GM19328 (cell line): ENCODE measurements around the gene PLAAT5.

Experiments used
- ATAC-seq: cut with Tn5 transposase; IDR thresholded peaks from one replicate; pipeline ENCODE4 v1.9.1; 2021; ENCODE audit warnings: mild to moderate bottlenecking, moderate library complexity; ENCODE audit not compliant: unreplicated experiment

The PLAAT5 gene

GRCh38 chr11:63516109-63516508 lies 25.1 kb upstream of the PLAAT5 start:
- ATAC-seq = no peak

DNA sequence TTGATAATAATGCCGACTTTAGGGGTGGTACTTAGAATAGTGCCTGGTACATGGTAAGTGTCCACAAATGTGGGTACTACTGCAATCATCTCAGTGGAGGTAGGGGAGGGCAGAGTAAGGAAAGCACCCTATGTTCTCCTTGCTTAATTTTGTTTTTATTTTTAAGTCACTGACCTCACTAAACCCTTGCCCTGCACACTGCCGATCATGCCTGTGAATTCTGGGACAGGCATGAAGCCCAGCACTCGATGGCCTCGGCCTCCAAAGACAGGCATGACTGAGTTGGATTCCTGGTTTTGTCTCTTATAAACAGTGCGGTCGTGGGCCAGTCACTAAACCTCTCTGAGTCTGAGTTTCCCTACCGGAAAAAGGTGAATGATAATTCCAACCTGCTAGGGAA lies 21.8 kb upstream of the PLAAT5 start:
- no peak for ATAC-seq

DNA sequence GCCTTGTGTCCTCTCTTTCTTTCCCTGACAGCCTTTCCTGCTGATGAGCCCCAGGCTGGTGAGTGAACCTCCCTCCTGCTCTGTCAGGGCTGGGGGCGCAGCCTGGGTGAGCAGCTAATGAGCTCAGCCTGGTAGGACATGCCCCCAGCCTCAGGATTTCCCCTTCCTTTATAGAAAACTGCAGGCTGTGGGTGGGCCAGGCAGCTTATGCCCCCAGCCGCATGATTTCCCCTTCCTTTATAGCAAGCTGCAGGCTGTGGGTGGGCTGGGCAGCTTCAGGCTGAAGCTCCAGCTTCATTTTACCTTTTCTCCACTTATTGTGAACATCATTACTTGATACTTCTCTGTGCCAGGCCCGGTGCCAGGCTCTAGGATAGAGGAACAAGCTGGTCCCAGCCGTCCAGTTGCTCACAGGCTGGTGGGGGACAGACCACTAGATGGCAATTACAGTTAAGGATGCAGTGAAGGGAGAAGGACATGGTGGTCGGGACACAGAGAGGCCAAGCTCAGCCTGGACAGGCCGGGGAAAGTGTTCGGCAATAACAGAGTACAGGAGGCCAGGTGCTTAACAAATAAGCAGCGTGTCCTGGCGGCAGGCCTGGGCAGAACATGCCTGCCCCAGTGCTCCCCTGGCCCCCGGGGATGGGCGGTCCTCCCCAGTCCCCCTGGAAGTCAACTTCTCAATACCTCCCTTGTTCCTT lies 20.2 kb upstream of the PLAAT5 start:
- no peak for ATAC-seq

GRCh38 chr11:63510360-63511047 lies 19.5 kb upstream of the PLAAT5 start:
- ATAC-seq = no peak

DNA sequence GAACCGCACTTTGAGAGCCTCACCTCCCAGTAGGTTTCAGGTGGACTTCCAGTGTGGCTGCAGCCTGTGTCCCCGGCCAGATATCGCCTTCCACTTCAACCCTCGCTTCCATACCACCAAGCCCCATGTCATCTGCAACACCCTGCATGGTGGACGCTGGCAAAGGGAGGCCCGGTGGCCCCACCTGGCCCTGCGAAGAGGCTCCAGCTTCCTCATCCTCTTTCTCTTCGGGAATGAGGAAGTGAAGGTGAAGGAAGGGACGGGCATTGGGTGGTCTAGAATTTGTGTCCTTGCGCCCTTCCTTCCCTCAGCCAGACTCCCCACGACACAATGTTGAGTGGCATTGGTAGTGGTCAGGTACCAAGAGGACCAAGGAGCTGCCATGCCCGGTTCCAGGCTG lies 17.8 kb upstream of the PLAAT5 start:
- no peak for ATAC-seq

- ATAC-seq = no peak
Measured at GRCh38 chr11:63508009-63508408, 17.0 kb upstream of the PLAAT5 start.

- ATAC-seq = no peak
Measured at GRCh38 chr11:63507511-63507910, 16.5 kb upstream of the PLAAT5 start.

DNA sequence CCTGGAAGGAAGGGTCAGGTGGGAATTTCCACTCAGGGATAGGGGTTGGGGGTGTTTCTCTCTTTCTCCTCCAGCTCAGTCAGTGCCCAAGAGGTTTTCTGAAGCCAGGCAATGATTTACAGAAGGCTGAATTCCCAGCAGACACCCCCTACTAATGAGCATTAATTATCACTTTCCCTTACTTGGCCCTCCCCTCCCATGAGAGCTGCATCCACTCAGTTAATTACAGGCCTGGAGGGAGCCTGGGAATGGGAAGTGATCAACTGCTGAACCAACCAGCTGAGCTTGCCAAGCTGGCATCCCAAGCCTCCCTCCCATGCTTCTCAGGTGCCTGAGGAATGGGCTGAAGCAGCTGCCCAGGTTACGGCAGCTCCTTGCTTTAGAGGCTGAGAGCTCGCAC lies 15.9 kb upstream of the PLAAT5 start:
- ATAC-seq = no peak

DNA sequence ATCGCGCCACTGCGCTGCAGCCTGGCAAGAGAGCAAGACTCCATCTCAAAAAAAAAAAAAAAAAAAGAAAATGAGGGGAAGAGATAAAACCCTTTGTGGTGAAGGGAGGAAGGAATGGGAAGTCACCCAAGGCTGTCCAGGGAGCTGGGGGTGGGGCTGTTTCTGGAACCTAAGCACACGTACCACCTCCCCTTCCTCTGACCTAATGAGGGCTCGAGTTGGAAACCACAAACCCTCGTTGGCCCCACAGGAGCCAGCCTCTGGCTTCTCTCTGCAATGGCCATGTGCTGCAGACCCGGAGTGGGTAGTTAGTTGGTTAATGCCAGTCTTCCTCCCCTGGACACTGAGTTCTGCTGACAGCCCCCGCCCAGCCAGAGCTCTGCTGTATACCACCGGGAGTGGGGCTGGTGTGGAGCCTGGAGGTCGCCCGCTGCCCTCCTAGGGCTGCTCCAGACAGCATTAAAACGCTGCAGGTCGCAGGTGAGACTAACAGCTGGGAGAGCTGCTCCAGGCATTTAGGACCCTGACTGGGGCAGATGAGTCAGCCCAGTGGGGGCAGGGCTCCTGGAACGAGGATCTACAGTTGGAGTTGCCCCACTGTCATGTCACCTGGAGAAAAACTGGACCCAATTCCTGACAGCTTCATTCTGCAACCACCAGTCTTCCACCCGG lies 15.0 kb upstream of the PLAAT5 start, which contains the start of gene LGALS12:
Gene LGALS12, plus strand, starts transcription at position 228 of the 672 bp plus-strand sequence. Its CDS starts 375 bp downstream, at position 603.
- no peak for ATAC-seq

DNA sequence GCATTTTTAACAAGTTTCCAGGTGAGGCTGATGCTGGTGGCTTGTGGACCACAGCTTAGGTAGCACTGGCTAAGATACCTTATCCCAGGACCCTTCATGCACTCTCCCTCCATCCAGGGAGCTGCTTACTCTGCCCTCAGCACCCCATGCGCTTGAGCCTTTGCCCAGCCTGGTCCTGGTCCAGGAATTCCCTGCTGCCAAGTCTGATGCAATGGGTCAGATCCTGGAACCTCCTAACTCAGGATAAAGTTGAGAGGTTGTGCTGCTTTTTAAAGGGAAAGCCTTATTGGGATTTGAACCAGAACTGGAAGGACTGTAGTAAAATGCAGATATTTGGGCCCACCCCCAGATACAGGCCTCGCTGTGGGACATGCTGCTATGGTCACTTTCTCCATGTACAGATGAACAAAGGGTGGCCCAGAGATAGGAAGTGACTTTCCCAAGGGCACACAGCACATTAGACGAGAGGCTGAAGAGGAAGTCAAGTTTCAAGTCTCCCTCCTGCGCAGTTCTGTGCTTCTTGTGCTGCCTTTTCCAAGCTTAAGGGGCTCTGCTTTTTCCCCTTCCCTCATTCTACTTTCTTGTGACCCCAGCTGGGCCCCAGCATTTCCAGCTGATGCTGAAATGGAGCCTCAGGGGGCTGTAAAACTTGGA lies 14.1 kb upstream of the PLAAT5 start:
- ATAC-seq = no peak

- ATAC-seq = no peak
Measured at GRCh38 chr11:63504054-63504453, 13.1 kb upstream of the PLAAT5 start.

DNA sequence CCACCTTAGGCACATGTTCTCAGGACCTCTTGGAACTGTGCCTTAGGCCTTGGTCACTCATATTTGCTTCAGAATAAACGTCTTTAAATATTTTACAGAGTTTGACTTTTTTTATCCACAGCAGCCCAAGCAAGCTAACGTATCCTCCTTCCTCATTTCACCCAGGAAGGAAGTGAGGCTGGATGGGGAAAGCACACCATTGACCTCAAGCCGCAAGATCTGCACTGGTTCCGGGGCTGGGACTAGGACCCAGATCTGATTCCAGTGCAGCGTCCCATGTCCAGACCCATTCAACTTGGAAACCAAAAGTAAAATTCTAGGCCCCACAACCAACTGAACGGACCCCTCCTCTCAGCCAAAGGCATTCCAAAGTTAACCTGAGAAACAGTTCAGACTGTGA lies 12.5 kb upstream of the PLAAT5 start:
- ATAC-seq = no peak

DNA sequence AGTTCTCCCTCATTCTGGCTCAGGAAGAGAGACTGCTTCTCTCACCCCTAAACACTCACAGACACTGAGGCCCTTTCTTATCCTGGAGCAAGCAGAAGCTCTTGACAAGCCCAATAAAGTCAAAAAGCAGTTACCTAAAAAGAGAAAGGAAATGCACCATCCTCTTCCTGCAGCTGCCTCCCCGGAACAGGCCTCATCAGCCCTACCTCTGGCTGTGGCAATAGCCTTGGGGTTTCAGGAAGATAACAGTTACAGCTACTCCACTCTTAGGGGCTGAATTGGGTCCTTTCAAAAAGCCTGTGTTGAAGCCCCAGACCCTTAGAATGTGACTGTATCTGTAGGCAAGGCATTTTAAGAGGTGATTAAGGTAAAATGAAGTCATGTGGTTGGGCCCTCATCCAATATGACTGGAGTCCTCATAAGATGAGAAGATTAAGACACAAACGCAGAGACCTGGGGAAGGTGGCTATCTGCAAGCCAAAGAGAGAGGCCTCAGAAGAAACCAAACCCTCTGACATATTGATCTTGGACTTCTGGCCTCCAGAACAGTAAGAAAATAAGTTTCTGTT lies 11.4 kb upstream of the PLAAT5 start:
- no peak for ATAC-seq

- no peak for ATAC-seq
Measured at GRCh38 chr11:63501236-63501635, 10.3 kb upstream of the PLAAT5 start.

DNA sequence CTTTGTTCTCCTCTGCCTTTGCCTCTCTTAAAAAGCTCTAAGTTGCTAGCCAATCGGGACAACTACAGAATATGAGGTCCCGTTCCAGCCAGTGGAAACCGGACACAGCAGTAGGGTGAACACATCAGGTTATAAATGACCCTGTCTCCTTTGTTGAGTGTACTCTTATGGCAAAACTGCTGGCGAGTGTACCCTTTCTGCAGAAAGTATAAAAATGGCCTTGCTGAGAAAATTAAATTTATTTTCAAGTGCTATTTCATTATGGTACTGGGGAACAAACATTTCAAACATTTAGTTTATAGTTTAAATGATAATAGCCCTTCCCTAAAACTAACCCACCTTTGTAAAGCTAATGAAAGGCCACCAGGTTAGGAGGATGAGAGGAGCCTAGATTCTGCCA lies 8.9 kb upstream of the PLAAT5 start:
- no peak for ATAC-seq

DNA sequence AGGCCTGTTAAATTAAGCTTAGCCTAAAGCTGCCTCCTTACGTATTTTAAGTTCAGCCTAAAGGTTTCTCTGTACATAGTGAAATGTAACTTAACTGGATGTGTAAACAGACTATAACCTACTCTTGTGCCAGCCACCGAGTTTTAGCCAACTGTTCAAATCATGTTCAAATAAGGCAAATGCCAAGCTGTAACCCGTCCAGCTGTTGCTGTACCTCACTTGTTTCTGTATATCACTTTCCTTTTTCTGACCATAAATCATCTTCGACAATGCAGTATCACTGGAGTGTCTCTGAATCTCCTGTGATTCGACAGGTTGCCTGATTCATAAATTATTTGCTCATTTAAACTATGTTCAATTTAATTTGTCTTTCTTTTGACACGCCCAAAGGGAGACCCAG lies 4.0 kb upstream of the PLAAT5 start:
- no peak for ATAC-seq

- no peak for ATAC-seq
Measured at GRCh38 chr11:63493127-63493526, 2.2 kb upstream of the PLAAT5 start.

DNA sequence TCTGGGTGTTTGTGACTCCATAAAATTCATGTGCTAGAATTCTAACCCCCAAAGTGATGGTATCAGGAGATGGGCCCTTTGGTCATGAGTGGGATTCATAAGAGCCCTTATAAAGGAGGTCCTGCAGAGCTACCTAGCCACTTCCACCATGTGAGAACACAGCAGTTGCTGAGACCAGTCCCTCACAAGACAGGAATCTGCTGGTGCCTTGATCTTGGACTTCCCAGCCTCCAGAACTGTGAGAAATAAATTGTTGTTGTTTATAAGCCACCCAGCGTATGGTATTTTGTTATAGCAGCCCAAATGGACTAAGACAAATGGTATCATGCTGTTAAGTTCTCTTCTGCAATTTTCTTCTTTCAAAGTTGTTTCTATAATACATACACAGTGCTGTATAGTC lies 1.5 kb upstream of the PLAAT5 start:
- ATAC-seq = no peak

DNA sequence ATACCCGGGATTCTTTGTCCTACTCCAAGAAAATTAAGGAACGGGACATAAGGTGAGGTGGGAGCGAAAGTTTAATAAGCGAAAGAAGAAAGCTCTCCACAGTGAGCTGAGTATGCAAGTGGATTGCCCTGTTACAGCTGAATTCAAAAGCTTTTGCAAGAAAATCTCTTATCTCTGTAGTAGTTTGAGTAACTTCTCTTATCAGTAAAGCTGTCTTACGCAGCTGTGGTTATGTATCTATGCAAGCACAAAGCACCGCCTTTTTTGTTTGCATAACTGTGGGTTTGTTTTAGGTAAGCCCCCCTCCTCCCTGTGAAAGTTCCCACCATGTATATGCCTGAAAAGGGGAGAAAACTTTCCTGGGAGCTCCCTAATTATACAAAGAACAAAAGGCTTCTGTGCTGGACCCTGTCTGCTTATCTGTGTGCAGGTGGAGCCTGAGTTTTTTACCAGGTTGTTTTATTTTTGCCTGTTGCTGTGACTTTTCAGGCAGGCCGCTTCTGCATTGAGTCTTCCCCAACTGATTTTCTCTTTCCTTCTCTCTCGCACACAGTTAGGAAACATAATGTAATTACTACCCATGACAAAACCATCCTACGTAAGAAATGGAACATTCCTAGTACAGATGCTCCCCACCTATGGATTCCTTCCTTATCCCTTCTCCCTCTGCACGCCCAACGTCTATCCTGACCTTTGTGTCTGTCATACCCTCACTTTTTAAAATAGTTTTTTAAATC lies 837 bp upstream of the PLAAT5 start:
- no peak for ATAC-seq

DNA sequence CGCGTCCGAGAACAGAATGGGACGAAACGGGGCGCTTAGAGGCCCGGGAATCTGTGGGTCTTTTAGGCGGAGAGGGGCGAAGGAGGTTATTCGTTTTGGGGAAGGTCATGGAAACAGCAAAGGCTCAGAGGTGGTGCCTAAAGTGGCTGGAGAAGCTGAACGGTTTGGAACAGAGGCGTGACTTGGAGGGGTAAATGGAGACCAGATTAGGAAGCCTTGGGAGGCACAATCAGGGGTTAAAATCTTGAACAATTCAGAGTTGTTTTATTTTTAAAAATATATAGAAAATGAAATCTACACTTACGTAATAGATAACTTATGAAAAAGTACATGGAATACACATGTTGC lies 247 bp upstream of the PLAAT5 start:
- no peak for ATAC-seq

DNA sequence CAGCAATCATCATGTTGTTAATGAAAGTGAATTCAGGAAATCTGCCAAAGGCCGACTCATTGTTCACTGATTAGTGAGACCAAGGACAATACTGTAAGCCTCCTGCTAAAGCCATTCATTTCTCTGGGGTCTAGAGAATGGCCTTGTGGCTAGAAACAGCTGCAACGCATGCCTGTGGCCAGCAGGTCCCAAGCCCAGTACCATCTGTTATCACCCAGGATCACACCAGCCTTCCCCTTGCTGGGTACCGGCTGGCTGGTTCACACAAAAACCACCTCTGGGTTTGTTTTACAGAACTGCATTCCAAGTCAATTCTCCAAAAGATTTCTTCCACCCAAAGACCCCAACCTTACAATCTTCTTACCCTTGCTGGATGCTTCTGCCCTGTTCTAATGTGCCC lies 1.1 kb downstream of the PLAAT5 start:
- ATAC-seq = no peak
